Brain pericyte (primary cell): ENCODE data around the gene SLC66A2.
A peak's percentile ranks its signal among the peaks of the same experiment; 100 is the strongest.
"Not testable (repeated sequence)": the region's sequence is repeated elsewhere in the genome, so short reads cannot be mapped to it uniquely, and the experiment has no call there.

Experiments used
- DNase-seq: peaks from one replicate; pipeline ENCODE4 v3.0.0-alpha.2; 2012; ENCODE audit warnings: low read depth, low spot score

SLC66A2 gene

GRCh38 chr18:79951545-79952455, at the start of gene SLC66A2:
SLC66A2 (minus strand) TSS chr18:79951653; CDS start chr18:79950926, 727 bp downstream.
- no peak for DNase-seq

DNA sequence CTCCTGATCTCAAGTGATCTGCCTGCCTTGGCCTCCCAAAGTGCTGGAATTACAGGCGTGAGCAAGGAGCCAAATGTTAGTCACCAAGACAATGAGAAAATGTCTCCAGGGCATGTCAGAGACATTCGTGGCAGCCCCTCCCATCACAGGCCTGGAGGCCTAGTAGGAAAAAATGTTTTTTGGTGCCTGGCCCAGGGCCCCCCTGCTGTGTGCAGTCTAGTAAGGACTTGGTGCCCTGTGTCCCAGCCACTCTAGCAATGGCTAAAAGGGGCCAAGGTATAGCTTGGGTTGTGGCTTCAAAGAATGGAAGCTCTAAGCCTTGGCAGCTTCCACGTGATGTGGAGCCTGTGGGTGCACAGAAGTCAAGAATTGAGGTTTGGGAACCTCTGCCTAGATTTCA, 49.4 kb upstream of the SLC66A2 start:
- DNase-seq: no peak

GRCh38 chr18:79999701-80000100, 48.2 kb upstream of the SLC66A2 start:
- DNase-seq: not testable (repeated sequence)

- no peak for DNase-seq
Measured at GRCh38 chr18:79991494-79991893, 40.0 kb upstream of the SLC66A2 start.

- DNase-seq: no peak
Measured at GRCh38 chr18:79989195-79989497, 37.7 kb upstream of the SLC66A2 start.

GRCh38 chr18:79988451-79989194, 37.2 kb upstream of the SLC66A2 start, which contains the start of gene TXNL4A:
TXNL4A (minus strand) TSS chr18:79988563; CDS start chr18:79988392, 171 bp downstream.
- peak; percentile 56 for DNase-seq

- no peak for DNase-seq
Measured at GRCh38 chr18:79988071-79988450, 36.6 kb upstream of the SLC66A2 start.

- no peak for DNase-seq
Measured at GRCh38 chr18:79987566-79987965, 36.1 kb upstream of the SLC66A2 start.

GRCh38 chr18:79986726-79987125, 35.3 kb upstream of the SLC66A2 start:
- DNase-seq: no peak

DNA sequence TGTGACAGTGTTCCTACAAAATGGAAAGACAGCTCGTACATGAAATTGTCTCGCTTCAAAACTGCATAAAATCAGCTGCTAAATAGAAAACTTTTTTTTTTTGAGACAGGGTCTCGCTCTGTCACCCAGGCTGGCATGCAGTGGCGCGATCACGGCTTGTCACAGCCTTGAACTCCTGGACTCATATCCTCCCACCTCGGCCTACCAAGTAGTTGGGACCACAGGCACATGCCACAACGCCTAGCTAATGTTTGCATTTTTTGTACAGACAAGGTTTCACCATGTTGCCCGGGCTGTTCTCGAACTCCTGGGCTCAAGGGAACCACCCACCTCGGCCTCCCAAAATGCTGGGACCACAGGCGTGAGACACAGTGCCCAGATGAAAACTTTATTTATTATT, 33.7 kb upstream of the SLC66A2 start:
- no peak for DNase-seq

- DNase-seq: no peak
Measured at GRCh38 chr18:79983793-79984192, 32.3 kb upstream of the SLC66A2 start.

DNA sequence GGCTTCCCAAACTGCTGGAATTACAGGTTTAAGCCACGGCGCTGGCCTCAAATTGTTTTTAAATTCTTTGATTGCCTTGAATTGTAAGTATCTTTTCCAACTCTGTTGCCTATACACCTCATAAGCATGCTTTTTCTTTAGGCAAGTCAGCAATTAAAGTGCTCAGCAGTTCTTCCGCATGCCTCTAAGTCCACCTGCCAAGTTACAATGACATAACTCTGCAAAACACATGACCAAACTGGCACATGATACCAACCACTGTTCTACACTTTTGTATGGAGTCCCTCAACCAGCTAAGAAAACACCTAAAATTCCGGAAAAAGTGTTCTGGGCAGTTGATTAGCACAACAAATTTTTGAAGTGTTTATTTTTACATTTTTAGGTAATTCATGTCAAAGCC, 31.8 kb upstream of the SLC66A2 start:
- no peak for DNase-seq

- no peak for DNase-seq
Measured at GRCh38 chr18:79982736-79983135, 31.3 kb upstream of the SLC66A2 start.

DNA sequence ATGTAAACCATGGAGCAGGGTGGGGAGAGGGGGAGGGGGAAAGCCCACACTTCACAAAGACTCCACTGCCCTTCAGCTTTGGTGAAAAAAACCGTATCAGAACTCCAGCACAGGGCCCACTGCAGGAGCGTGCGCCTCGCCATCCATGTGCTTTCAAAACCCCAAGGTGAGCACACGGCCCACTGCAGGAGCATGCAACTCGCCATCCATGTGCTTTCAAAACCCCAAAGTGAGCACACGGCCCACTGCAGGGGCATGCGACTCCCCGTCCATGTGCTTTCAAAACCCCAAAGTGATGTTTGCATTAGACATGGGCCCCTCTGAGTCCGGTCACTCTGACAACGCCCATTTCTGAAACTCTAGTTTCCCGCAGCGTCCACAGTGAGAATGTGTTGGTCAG, 29.1 kb upstream of the SLC66A2 start:
- DNase-seq: no peak

DNA sequence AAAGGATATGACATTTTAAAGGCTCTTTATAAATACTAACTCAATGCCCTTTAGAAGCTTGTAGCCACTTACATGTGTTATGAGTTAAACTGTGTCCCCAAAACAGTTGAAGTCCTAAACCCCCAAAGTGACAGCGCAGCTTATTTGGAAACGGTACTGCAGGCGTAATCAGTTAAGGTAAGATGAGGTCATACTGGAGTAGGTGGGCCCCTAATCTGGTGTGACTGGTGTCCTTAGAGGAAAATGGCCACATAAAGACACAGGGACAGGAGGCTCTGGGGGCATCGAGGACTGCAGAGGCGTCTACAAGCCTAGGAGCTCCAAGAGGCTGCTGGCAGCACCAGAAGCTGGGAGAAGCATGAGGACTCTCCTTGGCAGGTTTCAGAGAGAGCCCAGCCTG, 28.4 kb upstream of the SLC66A2 start:
- DNase-seq: no peak

GRCh38 chr18:79975985-79976680, 24.7 kb upstream of the SLC66A2 start:
- no peak for DNase-seq

- DNase-seq: no peak
Measured at GRCh38 chr18:79975043-79975442, 23.6 kb upstream of the SLC66A2 start.

DNA sequence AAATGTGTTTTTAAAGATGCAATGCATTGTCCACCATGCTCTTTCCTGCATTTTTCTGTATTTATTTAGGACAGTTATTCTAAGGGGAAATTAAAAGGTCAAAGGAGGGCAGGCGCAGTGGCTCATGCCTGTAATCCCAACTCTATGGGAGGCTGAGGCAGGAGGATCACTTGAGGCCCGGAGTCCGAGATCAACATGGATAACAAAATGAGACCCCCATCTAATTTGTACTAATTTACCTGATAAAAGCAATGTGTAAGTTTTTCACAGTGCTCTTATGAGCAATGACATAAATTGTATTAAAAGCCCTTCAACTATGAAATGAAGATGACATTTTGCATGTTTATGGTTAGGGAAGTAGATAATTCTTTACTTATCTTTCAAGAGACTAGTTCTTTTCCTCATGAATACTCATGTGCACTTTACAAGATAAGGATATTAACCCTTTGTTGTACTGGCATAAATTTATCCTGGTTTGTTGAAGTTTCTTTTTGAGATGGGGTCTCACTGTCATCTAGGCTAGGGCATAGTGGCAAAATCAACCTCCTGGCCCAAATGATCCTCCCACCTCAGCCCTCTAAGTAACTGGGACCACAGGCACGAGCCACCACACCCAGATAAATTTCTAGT, 22.7 kb upstream of the SLC66A2 start:
- no peak for DNase-seq

DNA sequence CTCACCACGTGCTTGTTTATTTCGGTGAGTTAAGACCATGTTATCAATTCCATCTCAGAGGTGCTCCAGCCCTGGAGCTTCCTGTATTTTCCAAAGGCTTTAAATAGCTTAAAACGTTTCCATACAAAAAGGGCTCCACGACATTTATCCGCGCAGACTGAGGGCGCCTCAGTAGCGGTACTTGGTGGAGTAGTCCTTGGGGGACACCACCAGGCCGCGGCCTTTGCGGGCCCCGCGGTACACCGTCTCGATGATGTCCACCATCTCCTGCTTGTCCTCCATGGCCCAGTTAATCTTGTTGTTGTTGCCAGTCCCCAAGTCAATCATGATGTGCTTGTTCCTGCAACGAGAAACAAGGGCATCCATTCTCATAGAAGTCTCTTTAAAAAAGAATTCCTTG, 22.1 kb upstream of the SLC66A2 start:
- DNase-seq: no peak

DNA sequence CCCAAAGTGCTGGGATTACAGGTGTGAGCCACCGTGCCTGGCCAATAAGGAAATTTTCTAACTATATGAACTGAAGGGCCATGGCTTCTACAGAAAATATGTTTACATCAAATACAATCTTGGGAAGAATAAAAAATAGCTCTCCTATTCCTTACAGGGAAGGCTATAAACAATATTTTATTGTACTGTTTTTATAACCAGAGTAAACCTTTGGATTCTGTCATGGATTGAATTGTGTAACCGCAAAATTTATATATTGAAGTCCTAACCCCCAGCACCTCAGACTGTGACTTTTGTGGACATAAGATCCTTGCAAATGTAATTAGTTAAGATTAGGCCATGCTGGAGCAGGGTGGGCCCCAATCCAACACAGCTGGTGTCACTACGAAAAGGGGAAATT, 21.3 kb upstream of the SLC66A2 start:
- no peak for DNase-seq

DNA sequence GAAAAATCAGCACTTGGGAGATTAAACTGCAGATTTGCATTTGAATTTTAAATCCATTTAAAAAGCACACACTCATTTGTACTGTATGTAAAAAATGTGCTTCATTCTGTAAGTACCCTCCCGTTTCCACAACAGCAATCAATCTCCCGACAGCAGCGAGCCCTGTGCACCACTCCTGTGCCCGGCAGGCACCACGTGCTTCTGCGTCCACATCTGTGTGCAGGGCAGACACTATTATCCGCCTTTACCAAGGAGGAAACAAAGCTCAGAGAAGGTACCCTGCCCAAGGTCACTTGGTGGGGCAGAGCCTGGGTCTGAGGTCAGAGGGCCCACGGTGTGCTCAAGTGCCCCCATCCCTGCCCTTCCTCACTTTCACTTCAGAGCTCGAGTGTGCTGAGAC, 20.5 kb upstream of the SLC66A2 start:
- no peak for DNase-seq
